Keratinocyte (primary cell): ENCODE measurements around the gene KIAA0930. TPM values are rescaled to one million over a fixed set of nuclear protein-coding genes. Genes with fewer than 3 reads are reported as not detected.

Experiments
- DNase-seq: peaks from one replicate; pipeline ENCODE4 v3.0.0-alpha.2; 2011; ENCODE audit warnings: low read depth, missing footprints, low spot score
- FAIRE-seq: peaks from 2 replicates; lab custom pipeline; 2011; peaks lifted over from hg19 to GRCh38; lab: Jason Lieb, UNC
- H2AFZ ChIP-seq: 2 replicates; pipeline ENCODE4 v1.6.0; 2012; ENCODE audit warnings: low read length, control low read depth, inconsistent platforms; ENCODE audit not compliant: control insufficient read depth
- H3K27ac ChIP-seq: 2 replicates; pipeline ENCODE4 v1.5.1; 2011; ENCODE audit warnings: low read length; ENCODE audit not compliant: control insufficient read depth, insufficient read depth
- H3K27me3 ChIP-seq: 3 replicates; pipeline ENCODE4 v1.6.0; 2011; ENCODE audit warnings: low read length; ENCODE audit not compliant: control insufficient read depth, insufficient read depth; ENCODE audit errors: extremely low read depth
- H3K36me3 ChIP-seq, 2 experiments: 2 replicates in 1 of 2; 3 replicates in 1 of 2; pipeline ENCODE4 v1.5.1; 2011; ENCODE audit warnings: low read length in 2 of 2, mild to moderate bottlenecking in 1 of 2; ENCODE audit not compliant: control insufficient read depth in 2 of 2, insufficient read depth in 2 of 2; ENCODE audit errors: extremely low read depth in 1 of 2
- H3K4me1 ChIP-seq: 3 replicates; pipeline ENCODE4 v1.5.1; 2011; ENCODE audit warnings: low read length; ENCODE audit not compliant: control insufficient read depth, insufficient read depth; ENCODE audit errors: extremely low read depth
- H3K4me2 ChIP-seq: 3 replicates; pipeline ENCODE4 v1.6.0; 2011; ENCODE audit warnings: low read depth, low read length; ENCODE audit not compliant: control insufficient read depth, insufficient read depth; ENCODE audit errors: extremely low read depth
- H3K4me3 ChIP-seq, 3 experiments: fragments of 200-600 bp in 1 of 3; sonication (generic) in 1 of 3; 2 replicates in 2 of 3; 3 replicates in 1 of 3; pipeline ENCODE4 v1.5.1; 2011 to 2016; ENCODE audit warnings: low read length in 3 of 3, mild to moderate bottlenecking in 3 of 3, control low read depth in 2 of 3, inconsistent platforms in 1 of 3, low read depth in 1 of 3, mixed read lengths in 1 of 3, mixed run types in 1 of 3, moderate library complexity in 1 of 3; ENCODE audit not compliant: control insufficient read depth in 2 of 3, insufficient read depth in 2 of 3; ENCODE audit errors: extremely low read depth in 1 of 3
- H3K79me2 ChIP-seq: 2 replicates; pipeline ENCODE4 v1.6.0; 2012; ENCODE audit warnings: low read length; ENCODE audit not compliant: control insufficient read depth, insufficient read depth
- H3K9ac ChIP-seq: 3 replicates; pipeline ENCODE4 v1.6.0; 2011; ENCODE audit warnings: low read length; ENCODE audit not compliant: control insufficient read depth, insufficient read depth; ENCODE audit errors: extremely low read depth
- H3K9me1 ChIP-seq: 3 replicates; pipeline ENCODE4 v1.6.0; 2011; ENCODE audit warnings: low read length; ENCODE audit not compliant: control insufficient read depth, insufficient read depth; ENCODE audit errors: extremely low read depth
- H3K9me3 ChIP-seq: 2 replicates; pipeline ENCODE4 v1.5.1; 2012; ENCODE audit warnings: low read depth, low read length; ENCODE audit not compliant: control insufficient read depth
- H4K20me1 ChIP-seq: 3 replicates; pipeline ENCODE4 v1.6.0; 2011; ENCODE audit warnings: low read length; ENCODE audit not compliant: control insufficient read depth, insufficient read depth; ENCODE audit errors: extremely low read depth
- EZH2 ChIP-seq: IDR thresholded peaks from one replicate; pipeline ENCODE4 v1.6.1; 2012; ENCODE audit warnings: inconsistent platforms, mild to moderate bottlenecking, low read length, moderate library complexity
- dilution Hi-C: fragments of 300-500 bp; cut with MboI; formaldehyde crosslinking; loops from one replicate; pipeline ENCODE4 v1.7.0; 2020; ENCODE audit warnings: low sequenced_read_pairs; ENCODE audit not compliant: extremely low pct_ligation_motif_present
- polyA plus RNA-seq, 5 experiments: library from polyadenylated mRNA; depleted of rRNA in 3 of 5; stranded (reverse) in 3 of 5; stranded (forward) in 1 of 5; unstranded in 1 of 5; fragments of >200 nt; gene quantifications; 1 replicate in 1 of 5; 2 replicates in 3 of 5; 3 replicates in 1 of 5; pipeline versions ENCODE4 v1.2.1 to v1.2.3, GENCODE V29; 2011 to 2012; ENCODE audit warnings: missing spikeins in 2 of 5, low read depth in 1 of 5, low replicate concordance in 1 of 5
- TF ChIP-seq, protein P1 (sequence below), 3 experiments: IDR thresholded peaks in 1 of 3; conservative IDR thresholded peaks in 1 of 3; optimal IDR thresholded peaks in 1 of 3; 2 replicates in 2 of 3; 3 replicates in 1 of 3; pipeline versions ENCODE3 to v1.5.1; 2011; ENCODE audit warnings: low read length in 3 of 3, mild to moderate bottlenecking in 3 of 3, moderate library complexity in 2 of 3, control low read depth in 1 of 3, inconsistent platforms in 1 of 3; ENCODE audit not compliant: insufficient read depth in 2 of 3; ENCODE audit errors: extremely low read depth in 1 of 3

KIAA0930 gene
- polyA plus RNA-seq, 1 donor (not counting 4 experiments of a cell fraction or from before 2014, with no cell fraction given): 115 TPM

GRCh38 chr22:45210991-45211390 is 29.7 kb downstream of the KIAA0930 start:
- Histone ChIP-seq H2AFZ (no peak overlapping the region), H3K9me1 (no peaks in the 10 kb centered on the region), H3K36me3 (peaks cover 21 to 31% of the 10 kb centered on the region in 2 experiments), H3K27me3 (no peaks in the 10 kb centered on the region), H3K9ac (no peak overlapping the region), H3K9me3 (no peaks in the 10 kb centered on the region), H3K27ac (no peak overlapping the region), H3K79me2 (peaks cover 69% of the 10 kb centered on the region), H3K4me3 (no peak overlapping the region), H3K4me1 (peaks cover 19% of the 10 kb centered on the region), H4K20me1 (peaks cover 27% of the 10 kb centered on the region), H3K4me2 (no peak overlapping the region)
- TF ChIP-seq, protein P1, sequence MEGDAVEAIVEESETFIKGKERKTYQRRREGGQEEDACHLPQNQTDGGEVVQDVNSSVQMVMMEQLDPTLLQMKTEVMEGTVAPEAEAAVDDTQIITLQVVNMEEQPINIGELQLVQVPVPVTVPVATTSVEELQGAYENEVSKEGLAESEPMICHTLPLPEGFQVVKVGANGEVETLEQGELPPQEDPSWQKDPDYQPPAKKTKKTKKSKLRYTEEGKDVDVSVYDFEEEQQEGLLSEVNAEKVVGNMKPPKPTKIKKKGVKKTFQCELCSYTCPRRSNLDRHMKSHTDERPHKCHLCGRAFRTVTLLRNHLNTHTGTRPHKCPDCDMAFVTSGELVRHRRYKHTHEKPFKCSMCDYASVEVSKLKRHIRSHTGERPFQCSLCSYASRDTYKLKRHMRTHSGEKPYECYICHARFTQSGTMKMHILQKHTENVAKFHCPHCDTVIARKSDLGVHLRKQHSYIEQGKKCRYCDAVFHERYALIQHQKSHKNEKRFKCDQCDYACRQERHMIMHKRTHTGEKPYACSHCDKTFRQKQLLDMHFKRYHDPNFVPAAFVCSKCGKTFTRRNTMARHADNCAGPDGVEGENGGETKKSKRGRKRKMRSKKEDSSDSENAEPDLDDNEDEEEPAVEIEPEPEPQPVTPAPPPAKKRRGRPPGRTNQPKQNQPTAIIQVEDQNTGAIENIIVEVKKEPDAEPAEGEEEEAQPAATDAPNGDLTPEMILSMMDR (optimal IDR thresholded peaks at IDR 0.05 in 1 of 3, IDR thresholded peaks at IDR 0.05 in 1 of 3, conservative IDR thresholded peaks at IDR 0.05 in 1 of 3; ENCODE audit: extremely low read depth in 1 of 3, insufficient read depth in 2 of 3, low read length in 3 of 3): no peak
- no peak for TF ChIP-seq EZH2
- dilution Hi-C loops: no loop called here
- DNase-seq: no peak
- no peak for FAIRE-seq

GRCh38 chr22:45210577-45210976 is 30.1 kb downstream of the KIAA0930 start:
- Histone ChIP-seq H3K4me2 (no peak overlapping the region), H3K27me3 (no peaks in the 10 kb centered on the region), H3K79me2 (peaks cover 65% of the 10 kb centered on the region), H3K9me3 (no peaks in the 10 kb centered on the region), H4K20me1 (peaks cover 27% of the 10 kb centered on the region), H3K9ac (no peak overlapping the region), H3K27ac (no peak overlapping the region), H3K36me3 (peaks cover 22 to 31% of the 10 kb centered on the region in 2 experiments), H3K4me3 (no peak overlapping the region), H3K9me1 (no peaks in the 10 kb centered on the region), H2AFZ (no peak overlapping the region), H3K4me1 (peaks cover 19% of the 10 kb centered on the region)
- dilution Hi-C loops: no loop called here
- DNase-seq: no peak
- FAIRE-seq: no peak
- TF ChIP-seq, protein P1 (optimal IDR thresholded peaks at IDR 0.05 in 1 of 3, IDR thresholded peaks at IDR 0.05 in 1 of 3, conservative IDR thresholded peaks at IDR 0.05 in 1 of 3; ENCODE audit: extremely low read depth in 1 of 3, insufficient read depth in 2 of 3, low read length in 3 of 3): no peak
- no peak for TF ChIP-seq EZH2
